ENCODE data around the gene OSMR. TPM values are rescaled to one million over a fixed set of nuclear protein-coding genes. Genes with fewer than 3 reads are reported as not detected.

The OSMR gene
- total and polyA plus RNA-seq, 2 experiments from 2014 or later: 1.5 to 2.6 TPM

GRCh38 chr5:38853753-38854470, 8.1 kb downstream of the OSMR start:
- DNase-seq (ENCODE audit: low spot score): peak; percentile 10

More at GRCh38 chr5:38853753-38854470, 8.1 kb downstream of the OSMR start:
- no peak for ATAC-seq
- H3K27me3 Mint-ChIP-seq (ENCODE audit: insufficient read depth, low read depth, poor library complexity): peaks cover under 1% of the 10 kb centered on the region
- H3K4me2 ChIP-seq: no peak overlapping the region
- no peak overlapping the region for H3K27ac Mint-ChIP-seq
- H3K9me2 ChIP-seq (ENCODE audit: insufficient read depth): no peaks in the 10 kb centered on the region
- no peaks in the 10 kb centered on the region for H3F3A ChIP-seq (replicated peaks; ENCODE audit: low read depth)
- H3K36me3 Mint-ChIP-seq (ENCODE audit: low read depth): 0 out of 3 replicates have a peak, but pooled peaks cover 2% of the 10 kb centered on the region
- no peak overlapping the region for H3K4me3 Mint-ChIP-seq
- no peaks in the 10 kb centered on the region for H3K79me2 ChIP-seq (replicated peaks; ENCODE audit: insufficient read depth)
- no peaks in the 10 kb centered on the region for H3K4me1 Mint-ChIP-seq
- no peak for TF ChIP-seq ZNF462 (CRISPR knock-in tag; IDR thresholded peaks at IDR 0.05)
- TF ChIP-seq EZH2phosphoT487 (IDR thresholded peaks at IDR 0.05; ENCODE audit: unreplicated experiment): no peak
- no peak for TF ChIP-seq EZH2 (IDR thresholded peaks at IDR 0.05; ENCODE audit: low read depth, unreplicated experiment)
- TF ChIP-seq ZNF114 (CRISPR knock-in tag; IDR thresholded peaks at IDR 0.05): no peak
- no peak for TF ChIP-seq CTCF (conservative IDR thresholded peaks at IDR 0.05; ENCODE audit: low read depth in 2 of 2)
- TF ChIP-seq ETS1 (IDR thresholded peaks at IDR 0.05): no peak
- TF ChIP-seq CREB1 (CRISPR knock-in tag; IDR thresholded peaks at IDR 0.05; ENCODE audit: low read depth): no peak
- no peak for TF ChIP-seq REST (IDR thresholded peaks at IDR 0.05; ENCODE audit: unreplicated experiment)
- no peak for TF ChIP-seq ZNF331 (CRISPR knock-in tag; IDR thresholded peaks at IDR 0.05; ENCODE audit: low read depth)
- TF ChIP-seq STAT1 (IDR thresholded peaks at IDR 0.05; ENCODE audit: unreplicated experiment): no peak
- H3K9me3 Mint-ChIP-seq: peaks cover 9% of the 10 kb centered on the region
- no peaks in the 10 kb centered on the region for H3K27me3 ChIP-seq (ENCODE audit: insufficient read depth)
- H3K4me3 ChIP-seq: no peak overlapping the region
- no peaks in the 10 kb centered on the region for H3K36me3 ChIP-seq (ENCODE audit: insufficient read depth)
- H3K27ac ChIP-seq (ENCODE audit: low read depth): no peak overlapping the region
- H3K4me1 ChIP-seq (ENCODE audit: insufficient read depth): no peaks in the 10 kb centered on the region
- H2AFZ ChIP-seq: no peak overlapping the region
- H4K20me1 ChIP-seq (replicated peaks; ENCODE audit: insufficient read depth): no peaks in the 10 kb centered on the region

Measured in GM23338 (cell line).